NCI-H345 (cell line): ENCODE measurements around the gene ELF1.

Experiments used
- DNase-seq: peaks from one replicate; lab custom pipeline; 2025; lab: John Stamatoyannopoulos, UW

Gene ELF1

GRCh38 chr13:41006978-41007743 is 12.0 kb downstream of the ELF1 start:
- DNase-seq: no peak

DNA sequence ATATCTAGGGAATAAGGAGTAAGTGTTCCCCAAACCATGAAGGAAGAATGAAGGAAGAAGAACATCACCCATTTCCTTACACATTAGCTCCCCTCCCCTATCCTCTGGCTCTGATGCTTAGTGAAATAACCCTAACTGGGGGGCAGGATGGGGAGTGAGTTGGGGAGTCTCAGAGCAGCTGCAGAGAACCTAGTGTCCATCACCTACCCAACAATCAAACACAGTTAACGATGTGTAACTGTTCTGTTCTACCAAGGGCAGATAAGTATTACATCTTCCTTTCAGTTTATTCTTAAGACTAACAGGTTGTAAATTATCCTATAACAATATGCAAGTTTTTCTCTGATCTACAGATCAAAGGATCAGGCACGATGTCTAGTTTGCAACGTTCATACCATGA is 12.8 kb downstream of the ELF1 start:
- DNase-seq: no peak

- DNase-seq: no peak
These were observed 13.4 kb downstream of the ELF1 start for GRCh38 chr13:41005704-41006103.

GRCh38 chr13:41004875-41005693 is 14.0 kb downstream of the ELF1 start:
- DNase-seq: no peak

DNA sequence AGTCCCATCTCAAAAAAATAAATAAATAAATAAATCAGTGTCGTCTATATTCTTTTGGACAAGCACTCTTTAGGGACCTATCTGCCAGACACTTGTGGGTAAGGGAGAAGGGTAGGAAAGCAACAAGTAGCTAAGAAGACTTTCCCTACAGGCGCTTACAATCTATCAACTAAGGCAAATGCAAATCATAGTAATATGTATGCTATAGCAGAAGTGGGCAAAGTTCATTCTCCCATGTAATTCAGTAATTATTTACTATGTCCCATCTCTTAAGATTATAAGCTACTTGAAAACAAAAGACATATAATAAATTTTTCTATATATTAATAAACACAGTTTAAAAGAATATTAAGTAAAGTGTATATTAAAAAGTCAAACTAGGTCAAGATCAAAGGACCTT is 16.5 kb downstream of the ELF1 start:
- DNase-seq: no peak

DNA sequence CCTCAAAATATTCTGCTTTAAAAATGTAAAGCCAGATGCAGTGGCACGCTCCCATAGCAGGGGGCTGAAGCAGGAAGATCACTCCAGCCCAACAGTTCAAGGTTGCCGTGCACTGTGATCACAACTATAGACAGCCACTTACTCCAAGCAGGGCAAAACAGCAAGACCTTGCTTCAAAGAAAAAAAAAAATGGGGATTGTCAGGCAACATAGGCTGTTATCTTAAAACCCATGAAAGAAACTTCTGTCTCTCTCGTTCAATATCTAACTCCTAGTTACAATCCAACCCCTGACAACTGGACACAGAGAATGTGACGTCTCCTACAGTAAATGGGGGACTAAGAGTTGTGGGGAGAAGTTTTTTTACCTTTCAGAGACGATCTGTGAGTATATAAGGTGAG is 17.4 kb downstream of the ELF1 start:
- DNase-seq: no peak

DNA sequence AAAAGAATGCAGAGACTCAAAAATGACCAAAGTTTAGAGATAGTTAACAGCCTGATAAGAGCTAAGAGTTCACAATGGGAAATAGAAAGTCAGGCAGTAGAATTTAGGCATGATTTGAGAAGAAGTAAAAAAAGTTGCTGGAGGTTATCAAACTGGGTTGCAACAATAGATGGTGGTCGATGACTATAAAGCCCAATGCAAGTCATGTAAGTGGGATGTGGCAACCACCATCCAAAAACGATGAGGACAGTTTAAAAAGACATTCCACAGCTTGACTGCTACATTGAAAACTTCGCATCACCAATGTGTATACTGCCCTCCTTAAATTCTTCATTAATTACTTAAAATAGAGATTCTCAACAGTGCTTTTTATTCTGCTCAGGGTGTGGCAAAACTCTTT is 19.7 kb downstream of the ELF1 start:
- no peak for DNase-seq

DNA sequence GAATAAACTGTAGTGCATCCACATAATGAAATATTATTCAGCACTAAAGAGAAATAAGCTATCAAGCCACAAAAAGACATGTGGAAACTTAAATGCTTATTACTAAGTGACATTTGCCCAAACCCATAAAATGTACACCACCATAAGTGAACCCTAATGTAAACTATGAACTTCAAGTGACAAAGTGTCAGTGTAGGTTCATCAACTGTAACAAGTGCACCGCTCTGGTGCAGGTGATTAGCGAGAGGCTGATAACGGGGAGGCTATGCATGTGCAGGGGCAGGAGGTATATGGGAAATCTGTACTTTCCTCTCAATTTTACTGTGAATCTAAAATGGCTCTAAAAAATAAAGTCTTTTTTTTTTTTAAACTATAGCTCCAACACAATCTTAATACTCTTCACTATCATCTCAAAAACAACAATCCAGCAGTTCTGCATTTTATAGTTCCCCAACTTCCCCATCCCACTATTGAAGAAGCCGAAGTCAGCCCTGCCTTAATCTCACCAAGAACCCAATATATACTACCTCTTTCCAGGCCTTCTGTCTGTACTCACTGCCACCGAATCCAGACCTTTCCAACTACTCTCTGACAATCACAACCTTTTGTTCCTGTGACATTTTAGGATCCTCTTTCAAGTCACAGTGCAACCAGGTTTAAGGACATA is 22.6 kb downstream of the ELF1 start:
- DNase-seq: no peak

- no peak for DNase-seq
These were observed 23.1 kb downstream of the ELF1 start for GRCh38 chr13:40995997-40996396.

DNA sequence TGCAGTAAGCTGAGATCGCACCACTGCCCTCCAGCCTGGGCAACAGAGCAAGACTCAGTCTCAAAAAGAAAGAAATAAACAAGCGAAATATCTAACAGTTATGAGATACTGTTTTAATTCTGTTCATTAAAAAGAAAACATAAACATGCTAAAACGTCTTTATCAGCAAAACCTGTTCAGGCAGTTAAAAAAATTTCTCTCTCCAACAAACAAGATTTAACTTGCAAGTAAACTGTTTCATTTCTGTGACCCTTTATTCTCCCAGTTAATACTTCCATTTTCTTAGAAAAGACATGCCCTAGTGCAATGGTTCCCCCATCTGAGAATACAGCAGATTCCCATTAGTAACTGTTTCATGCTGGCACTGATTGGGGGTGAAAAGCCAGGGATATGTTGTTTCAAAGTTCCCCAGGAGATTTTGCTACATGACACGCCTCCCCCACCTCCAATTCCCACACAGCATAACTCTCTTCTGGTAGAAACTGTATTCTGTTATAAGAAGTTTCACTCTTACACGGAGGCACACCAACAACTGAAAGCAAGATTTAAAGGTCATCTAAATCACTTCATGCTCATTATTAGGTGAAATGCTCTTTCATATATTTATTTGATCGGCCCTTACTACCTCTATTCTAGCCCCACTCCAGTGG is 24.4 kb downstream of the ELF1 start:
- no peak for DNase-seq

GRCh38 chr13:40993987-40994386 is 25.1 kb downstream of the ELF1 start:
- peak; percentile 75 for DNase-seq

DNA sequence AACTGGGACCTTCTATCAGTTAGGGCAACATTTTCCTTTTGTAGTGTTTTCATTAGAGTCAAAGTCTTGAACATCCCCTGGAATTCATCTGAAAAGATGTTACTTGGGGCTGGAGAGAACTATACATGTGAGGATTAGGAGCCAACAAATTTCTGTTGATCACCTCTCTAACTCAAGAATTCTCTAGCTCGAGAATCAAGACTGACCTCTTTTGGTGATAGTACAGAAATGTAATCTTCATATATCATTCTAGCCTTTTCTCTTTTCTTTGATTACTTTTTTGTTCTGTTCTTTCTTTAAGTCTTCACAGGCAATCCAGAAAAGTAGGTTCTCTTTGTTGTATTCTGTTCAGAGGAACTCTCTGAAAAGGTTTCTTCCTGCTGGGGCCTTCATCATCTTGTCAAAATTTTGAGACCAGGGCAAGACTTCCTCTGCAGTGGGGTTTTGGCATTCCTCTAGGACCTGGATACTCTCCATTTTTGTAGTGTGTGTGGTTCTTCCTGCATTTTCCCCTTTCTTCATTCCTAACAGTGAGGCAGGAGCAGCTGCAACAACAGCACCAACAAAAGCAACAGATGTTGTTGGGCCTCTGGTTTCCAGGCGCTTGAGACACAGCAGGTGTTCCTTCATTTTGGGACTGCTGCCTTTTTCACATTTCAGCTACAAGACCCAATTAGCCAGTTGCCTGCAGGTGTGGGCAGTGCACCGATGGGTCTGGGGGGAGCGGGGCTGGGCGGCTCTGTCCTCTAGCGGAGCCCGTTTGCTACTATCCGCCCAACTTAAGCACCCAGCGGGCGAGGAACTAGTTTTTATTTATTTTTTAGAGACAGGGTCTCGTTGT is 26.2 kb downstream of the ELF1 start:
- peak; percentile 64 for DNase-seq

DNA sequence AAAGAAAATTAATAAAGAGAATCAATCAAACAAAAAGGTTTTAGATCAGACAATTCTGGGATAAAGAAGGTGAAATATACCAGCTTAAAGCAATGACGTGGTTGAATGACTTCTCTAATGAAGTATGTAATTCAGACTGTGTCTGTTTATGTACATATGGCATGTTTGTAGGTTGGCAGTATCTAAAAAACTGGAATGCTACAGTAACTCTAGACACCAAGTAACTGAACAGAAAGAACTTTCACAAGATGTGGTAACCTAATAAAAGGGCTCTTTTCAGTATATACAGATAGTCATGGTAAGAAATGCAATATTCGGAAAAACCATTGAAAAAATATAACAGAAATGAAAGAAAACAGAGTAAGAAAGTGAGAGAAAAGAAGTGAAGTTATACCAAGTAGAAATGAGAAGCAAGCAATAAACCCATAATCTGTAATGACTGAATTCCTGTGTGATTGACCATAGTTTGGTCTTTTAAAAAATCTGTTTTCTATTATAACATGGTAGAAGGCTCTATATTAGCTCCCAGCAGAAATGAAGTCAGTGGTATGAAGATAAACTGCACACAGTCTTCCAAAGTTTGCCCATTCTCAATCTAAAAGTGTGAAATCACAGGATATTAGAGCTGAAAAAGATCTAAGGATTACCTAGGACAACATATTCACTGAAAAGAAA is 31.4 kb downstream of the ELF1 start:
- no peak for DNase-seq

- no peak for DNase-seq
These were observed 32.8 kb downstream of the ELF1 start for GRCh38 chr13:40986101-40986856.

DNA sequence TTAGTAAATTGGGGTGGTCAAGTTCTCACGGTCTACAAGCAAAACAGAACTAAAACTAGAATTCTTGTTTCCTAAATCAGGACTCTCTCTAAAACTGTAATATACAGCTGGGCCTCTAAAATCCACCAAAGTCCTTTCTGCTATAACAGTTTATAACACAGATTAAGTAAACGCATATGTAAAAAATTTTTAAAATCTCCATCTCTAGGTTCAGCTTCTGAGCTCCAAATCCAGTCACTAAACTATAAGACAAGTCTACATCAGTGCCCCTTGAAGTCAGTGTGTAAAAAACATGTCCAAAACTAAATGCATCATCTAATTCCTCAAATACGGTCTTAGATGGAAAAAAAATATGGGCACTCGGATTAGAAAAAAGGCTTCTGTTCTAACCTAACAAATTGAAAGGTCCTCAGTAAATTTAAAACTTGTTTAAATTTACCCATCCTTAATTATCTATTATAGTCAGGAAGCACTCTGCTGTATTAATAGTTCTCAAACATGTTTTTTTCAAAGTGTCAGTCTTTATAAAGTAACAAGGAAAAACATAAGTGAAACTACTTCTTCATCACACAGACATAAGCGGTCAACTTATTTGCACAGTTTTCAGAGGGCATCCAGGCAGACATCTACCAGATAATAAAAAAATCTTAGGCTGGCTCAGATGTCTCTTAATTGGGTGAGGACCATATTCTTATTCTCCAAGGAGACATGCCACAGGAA is 33.6 kb downstream of the ELF1 start:
- no peak for DNase-seq

DNA sequence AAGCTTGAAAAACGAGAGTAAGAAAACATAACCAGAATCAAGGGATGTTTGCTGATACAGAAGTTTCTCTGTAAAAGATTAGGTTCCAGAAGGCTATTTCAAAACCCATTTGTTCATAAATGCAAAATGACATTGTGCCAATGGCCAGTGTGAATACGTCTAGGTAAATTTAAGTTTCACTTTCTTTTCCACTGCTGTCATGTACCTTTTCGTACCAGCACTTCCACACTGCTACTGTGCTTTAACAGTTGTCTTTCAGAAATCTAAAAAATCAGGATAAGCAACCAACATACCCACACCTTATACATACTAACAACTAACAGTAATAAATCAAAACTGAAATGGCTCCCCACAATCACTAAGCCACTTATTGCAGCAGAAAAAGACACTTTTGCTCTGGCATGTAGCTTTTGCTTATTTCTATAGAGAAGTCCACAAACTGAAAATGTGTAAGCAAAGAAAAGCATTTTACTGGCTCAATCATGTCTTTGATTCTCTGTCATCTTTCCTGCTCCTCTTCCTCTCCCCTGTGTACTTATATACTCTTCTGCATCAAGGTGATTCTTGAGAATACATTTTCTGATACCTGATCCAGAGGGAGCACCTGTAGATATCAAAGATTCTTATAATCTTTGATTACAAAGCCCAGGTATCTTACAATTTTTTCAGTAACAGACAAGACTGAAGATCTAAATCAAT is 34.3 kb downstream of the ELF1 start:
- DNase-seq: no peak

DNA sequence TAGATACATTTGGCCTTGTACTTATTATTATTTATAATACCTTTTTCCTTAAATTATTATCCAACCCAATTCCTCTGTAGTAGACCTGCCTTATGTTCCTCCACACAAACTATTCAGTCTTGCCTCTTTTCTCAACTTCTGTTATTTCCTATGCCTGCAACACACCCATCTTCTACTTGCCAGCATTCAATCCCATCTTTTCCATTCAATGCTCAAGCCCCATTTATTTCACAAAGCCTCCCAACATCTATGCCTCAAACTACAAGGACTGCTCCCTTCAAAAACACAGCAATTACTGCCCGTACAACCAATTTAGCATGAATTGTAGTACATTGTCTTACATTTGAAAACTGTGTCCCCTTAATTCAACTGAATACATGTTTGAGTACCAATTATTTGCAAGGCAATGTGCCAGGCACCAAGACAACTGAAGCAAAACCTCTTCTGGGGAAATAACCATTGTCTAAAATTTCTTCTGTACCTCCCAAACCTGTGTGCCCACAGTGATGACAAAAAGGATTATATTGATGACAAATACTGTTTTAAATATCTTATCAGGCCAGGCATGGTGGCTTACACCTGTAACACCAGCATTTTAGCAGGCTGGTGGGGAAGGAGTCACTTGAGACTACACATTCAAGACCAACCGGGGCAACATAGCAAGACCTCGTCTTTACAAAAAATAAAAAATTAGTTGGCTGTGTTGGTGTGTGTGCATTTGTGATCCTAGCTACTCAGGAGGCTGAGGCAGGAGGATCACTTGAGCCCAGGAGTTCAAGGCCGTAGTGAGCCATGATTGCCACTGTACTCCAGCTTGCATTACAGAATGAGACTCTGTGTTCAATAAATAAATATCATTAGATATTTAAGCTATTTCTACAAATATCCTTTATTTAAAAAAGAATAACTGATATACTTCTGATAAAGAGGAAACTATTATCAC is 35.1 kb downstream of the ELF1 start:
- DNase-seq: peak; percentile 20

- no peak for DNase-seq
These were observed 35.9 kb downstream of the ELF1 start for GRCh38 chr13:40983259-40983658.
